Hindlimb muscle (tissue), 1 donor: Measurements from ENCODE around the gene ZFHX3. TPM values are rescaled to one million over a fixed set of nuclear protein-coding genes. Genes with fewer than 3 reads are reported as not detected.

Experiments used
- DNase-seq: peaks from one replicate; pipeline ENCODE4 v3.0.0-alpha.2; 2013
- polyA plus RNA-seq: library from polyadenylated mRNA; unstranded; fragments of 120-200 nt; gene quantifications from one replicate; pipeline ENCODE4 v1.2.1, GENCODE V29; 2013; ENCODE audit not compliant: insufficient read length

ZFHX3 gene
- polyA plus RNA-seq, 1 donor, result 8.8 TPM

DNA sequence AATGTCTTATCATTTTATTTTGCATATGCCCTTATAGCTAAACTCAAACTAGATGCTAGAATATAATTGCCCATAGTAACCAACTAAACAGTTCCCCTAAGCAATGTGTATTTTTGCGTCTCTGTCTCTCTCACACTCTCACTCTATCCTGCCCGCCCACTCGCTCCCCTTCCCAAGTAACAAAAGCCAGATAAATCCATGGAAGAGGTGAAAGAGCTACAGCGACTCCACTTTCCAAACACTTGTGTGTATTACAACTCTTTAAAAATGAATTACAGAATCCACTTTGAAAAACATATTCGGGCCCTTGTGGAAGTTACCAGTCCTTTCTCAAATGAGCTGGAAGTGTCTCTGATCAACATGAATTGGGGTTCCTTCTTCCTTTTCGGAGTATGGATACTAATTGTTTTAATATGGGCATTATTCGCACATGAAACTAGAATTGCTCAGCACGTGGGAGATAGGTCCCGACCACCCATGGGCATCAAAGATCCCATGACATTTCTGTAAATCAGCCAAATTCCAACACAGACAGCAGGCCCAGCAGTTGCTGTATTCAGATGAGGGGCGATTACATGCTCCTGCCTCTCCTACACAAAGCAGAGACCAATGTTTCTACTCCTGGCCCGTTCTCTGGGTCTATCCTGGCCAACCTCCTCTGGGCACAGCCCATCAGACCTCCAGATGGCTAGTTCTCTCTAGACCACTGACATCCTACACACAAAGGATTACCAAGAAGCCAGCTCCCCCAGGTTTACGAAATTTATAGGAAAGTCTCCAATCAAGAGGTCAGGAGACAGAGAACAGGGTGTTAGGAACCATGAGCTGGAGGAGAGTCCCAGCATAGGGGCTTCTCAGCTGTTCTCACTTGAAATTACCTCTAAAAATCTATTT, 121.5 kb downstream of the ZFHX3 start:
- no peak for DNase-seq

DNA sequence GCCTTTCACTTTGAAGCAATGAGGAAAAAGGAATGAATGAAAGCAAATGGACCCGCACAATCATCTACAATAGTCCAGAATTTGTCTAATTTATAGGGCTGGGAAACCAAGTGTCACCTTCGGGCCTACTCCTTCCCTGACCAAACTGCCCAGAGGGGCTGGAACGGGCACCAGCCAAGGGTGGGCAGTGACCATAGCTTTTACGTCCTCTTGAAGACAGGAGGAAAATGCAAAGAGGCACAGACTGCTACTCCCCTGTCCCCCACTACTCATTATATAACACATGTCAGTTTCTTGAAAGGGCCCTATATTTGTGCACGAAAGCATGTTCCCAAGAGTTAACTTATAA, 122.3 kb downstream of the ZFHX3 start:
- DNase-seq, result no peak

DNA sequence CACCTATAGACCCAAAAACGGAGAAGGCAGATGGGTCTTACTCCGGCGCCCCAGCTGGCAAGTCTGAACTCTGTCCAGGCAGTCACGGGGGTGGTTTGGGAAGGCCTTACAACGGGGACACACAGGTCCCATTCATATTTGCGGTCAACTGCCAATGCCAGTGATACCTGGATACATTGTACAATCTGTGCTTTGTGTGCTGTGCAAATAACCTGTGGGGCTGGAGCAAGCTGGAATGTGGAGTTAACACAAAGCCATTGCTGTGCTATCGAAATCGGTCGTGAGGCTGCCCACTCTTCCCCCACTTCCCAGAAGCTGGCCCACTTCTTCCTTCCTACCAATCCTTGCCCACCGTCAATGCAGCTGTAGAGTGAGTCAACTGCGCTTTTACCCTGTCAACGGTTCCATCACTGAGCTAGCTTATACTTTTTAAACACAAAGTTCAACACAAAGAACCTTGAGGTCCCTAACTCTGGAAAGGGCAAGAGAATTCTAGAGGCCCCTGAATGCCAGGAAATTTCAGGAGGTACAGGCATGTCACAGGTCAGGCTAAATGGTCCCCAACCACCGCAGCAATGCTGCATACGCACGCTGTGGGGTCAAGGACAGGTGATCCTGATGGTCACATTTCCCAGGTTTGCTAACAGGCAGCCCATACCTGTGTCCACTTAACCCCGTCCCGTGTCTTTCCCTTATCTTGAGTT, 122.8 kb downstream of the ZFHX3 start:
- no peak for DNase-seq

DNA sequence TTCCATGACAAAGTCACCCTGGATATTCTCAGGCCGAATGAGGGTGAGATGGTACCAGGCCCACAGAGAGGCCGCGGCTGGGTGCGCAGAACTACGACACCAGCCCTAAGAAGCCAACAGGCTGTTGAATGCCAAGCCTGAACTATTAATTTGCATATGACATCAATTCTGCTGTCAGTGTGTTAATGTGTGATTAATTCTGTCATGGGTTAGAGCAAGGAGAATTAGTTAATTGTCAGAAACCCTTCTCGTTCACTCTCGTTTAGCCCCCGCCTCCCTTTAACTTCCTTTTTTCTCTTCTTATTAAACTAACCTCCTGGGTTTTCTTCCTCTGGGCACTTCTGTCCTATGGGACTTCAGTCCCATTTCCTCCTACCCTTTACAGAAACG, 123.4 kb downstream of the ZFHX3 start:
- DNase-seq, result no peak

DNA sequence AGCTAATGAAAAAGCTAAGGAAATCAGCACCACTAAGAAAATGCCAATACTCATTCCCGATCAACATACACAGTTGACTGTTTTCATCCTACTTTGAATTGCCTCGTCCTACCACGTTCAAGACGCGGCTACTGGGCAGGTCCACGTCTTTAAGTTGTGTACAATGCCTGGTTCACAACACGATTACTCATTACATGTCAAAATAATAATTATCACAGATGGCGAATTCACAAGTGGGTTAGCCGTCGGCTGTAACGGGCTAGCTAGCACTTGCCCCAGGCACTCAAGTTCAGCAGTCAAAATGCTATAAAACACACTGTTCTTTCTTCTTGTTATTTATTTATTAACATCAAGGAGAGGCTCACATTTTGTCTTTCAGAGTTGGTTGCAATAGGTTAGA, 124.2 kb downstream of the ZFHX3 start:
- DNase-seq, result no peak

DNA sequence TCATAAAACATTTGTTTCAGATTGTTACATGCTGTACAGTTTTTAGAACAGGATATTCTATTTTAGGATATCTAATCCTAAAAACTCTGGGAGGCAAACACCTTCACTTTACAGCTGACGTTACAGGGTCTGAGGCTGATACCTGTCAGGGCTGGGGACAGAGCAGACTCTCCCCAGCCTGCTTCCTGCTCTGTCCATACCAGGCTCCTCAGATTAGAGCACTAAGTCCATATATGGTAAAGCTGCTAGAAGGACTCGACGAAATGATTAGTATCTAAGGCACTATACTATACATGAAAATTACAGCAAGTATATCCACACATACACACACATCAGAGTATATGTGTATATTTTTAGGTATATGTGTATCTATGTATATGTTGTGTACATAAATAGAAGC, 125.2 kb downstream of the ZFHX3 start:
- no peak for DNase-seq

DNA sequence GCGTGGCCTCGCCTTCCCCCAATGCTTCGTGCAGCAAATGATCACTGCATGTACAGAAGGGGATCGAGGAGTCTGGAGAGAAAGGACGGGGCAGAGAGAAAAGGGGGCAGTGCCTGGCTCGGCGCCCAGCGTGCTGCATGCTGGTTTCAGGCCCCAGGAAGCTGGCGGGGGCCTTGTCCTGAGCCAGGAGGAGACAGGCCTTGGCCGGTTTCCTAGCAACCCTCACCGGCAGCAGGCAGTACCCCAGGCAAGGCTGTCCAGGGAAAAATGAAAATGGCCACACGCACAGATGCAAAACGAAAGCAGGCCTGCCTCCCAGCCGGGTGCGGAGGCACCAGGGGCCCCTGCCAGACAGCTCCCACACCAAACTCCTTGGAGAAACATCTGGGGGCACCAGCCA, 126.3 kb downstream of the ZFHX3 start:
- DNase-seq, result no peak

DNA sequence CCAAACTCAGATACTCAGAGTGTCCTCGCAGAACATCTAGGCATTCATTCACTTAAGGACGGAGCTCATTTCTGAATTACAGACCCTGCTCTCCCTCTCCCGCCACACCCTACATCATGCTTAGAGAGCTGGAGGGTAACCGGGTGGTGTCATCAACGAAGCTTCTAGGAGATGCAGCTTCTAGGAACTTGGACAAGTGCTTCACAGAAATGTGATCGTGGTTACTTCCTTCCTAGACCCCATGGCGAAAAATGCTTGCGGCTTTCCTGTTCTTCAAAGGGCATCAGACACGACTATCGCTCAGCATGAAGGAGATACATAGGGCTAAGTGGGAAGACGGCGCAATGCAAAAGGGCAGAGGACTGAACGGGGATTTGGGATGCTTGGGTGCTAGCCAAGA, 126.8 kb downstream of the ZFHX3 start:
- no peak for DNase-seq

DNA sequence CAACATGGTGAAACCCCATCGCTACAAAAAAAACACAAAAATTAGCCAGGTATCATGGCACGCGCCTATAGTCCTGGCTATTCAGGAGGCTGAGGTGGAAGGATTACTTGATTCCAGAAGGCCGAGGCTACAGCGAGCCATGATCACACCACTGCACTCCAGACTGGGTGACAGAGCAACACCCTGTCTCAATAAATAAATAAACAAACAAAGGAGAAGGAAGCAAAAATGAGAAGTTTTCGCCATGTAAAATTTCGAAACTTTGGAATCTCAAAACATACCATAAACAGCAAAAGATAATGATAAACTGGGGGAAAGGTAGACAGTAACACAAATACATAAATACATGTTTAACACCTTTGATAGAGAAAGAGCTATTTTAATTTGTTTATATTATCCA, 130.9 kb downstream of the ZFHX3 start:
- DNase-seq, result no peak

DNA sequence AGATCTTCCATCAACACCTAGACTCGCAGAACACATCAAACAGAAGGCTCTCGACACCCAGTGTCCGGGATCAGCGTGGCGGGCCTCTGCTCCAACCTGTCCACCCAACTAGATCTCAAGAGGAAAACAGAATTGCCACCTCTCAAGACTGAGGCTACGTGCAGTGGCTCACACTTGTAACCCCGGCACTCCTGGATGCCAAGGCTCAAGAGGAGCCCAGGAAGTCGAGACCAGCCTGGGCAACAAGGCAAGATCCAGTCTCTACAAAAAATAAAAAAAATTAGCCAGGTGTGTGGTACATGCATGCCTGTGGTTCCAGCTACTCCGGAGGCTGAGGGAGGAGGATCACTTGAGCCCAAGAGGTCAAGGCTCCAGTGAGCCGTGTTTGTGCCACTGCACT, 132.6 kb downstream of the ZFHX3 start:
- no peak for DNase-seq

DNA sequence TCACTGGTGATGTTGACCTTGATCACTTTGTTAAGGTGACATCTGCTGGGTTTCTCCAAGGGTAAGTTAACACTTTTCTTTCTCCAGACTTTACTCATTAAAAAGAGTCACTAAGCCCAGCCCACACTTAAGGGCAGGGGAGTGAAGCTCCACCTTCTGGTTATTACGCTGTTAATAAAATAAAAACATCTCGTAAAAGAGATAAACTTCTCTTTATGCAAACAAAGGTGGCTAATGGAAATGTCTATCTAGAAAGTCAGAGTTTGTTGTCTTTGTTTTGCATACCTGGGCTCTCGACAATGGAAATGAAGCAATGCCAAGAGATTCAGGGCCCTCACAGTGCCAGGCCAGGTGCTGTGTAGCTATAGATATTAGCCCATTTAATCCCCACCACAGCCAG, 134.4 kb downstream of the ZFHX3 start:
- no peak for DNase-seq

DNA sequence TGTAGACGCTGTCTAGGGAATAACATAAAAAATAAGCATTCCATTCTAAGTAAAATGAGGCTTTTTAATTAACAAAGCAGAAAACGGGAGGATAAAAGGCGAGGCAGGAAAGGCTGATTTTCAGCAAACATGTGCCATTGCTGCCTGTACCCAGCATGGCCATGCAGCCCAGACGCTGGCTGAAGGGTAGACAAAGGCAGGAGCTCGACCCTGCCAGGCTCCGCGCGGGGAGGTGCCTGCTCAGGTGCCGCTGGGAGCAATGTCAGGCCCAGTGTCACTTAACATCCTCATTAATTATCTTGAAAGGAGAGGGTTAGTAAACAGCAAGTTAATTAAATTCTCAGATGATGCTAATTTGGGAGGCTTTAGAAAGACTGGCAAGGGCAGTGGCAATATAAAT, 136.0 kb downstream of the ZFHX3 start:
- DNase-seq, result no peak

DNA sequence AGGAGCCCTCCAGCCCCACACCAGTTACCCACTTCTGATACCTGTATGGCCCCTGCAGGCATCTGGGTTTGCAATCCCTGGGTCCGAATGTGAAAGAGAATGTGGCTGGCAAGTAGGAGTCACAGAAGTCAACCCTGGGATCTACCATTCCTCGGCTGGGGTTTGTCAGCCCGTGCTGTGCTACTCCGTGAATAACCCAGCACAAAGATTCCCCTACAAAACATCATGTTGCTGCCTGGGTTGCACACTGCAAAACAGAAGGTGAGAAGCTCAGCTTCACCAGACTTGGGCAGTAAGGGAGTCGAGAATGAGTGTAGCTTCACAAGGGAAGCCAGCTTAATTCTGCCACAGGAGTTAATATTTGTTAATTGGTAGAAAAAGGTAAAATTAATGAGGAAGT, 137.1 kb downstream of the ZFHX3 start:
- DNase-seq, result no peak

DNA sequence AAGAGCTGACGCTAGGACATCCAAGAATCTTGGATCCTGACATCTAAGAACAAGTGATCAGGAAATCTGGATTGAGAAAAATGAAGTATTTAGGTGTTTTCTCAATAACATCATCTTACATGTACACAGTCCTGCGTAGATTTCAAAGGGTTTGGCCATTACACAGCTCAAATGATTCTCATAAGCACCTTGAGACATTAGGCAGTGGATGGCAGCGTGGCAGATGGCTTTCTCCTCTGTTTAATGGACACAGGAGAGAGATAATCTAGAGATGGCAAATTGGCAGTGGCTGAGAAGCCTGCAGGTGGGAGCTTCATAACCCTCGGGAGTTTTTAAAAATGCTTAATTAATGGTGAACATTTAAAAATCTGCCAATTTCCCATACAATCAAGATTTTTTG, 137.5 kb downstream of the ZFHX3 start:
- DNase-seq, result no peak

DNA sequence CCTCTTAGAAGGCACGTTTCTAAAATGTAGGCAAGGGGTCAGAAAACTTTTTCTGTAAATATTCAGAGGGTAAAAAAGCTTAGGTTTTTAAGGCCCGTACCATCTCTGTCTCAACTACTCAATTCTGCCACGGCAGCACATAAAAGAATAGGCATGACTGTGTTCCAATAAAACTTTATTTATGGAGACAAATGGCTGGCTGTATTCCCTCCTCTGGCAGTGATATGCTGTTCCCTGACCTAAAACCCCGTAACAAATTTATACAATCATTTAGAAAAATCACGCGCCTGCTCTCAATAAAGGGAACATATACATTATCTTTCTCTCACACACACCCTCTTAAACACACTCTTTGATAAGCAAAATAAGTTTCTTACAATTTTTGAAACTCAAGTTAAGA, 138.7 kb downstream of the ZFHX3 start:
- DNase-seq, result no peak

DNA sequence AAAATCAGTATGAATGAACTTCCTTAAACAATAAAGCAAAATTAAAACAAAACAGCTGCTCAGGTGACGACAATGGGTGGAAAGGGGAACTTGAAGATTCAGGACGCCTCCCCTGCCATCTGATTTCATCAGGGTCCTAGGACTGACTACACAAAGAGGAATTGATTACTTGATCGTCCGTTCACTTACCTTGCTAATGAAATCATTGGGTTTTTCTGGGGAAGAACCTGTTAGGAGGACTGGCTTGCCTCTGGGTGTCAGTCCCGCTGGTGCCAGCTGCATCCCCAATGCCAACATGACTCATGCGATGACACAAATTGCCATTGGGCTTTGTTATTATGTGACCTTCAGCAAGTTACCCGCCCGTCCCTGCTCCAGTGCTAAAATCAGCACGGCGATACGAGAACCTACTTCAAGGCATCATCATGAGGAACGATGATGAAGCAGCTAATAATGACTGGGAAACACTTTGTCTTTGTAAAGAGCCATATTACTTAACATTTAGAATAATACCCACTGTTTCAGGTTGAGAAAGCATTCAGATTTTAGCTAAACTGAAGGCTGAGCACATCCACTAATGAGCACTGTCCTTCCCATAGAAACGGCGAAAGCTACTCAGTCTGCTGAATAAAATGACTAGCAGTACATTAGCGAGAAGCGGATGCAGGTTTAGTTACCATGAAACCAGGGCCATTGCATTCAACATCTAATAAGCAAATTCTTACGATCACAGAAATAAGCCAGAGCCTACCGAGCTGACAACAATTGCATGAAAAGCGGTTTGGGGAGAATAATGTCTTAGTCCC, 139.4 kb downstream of the ZFHX3 start:
- DNase-seq, result no peak

DNA sequence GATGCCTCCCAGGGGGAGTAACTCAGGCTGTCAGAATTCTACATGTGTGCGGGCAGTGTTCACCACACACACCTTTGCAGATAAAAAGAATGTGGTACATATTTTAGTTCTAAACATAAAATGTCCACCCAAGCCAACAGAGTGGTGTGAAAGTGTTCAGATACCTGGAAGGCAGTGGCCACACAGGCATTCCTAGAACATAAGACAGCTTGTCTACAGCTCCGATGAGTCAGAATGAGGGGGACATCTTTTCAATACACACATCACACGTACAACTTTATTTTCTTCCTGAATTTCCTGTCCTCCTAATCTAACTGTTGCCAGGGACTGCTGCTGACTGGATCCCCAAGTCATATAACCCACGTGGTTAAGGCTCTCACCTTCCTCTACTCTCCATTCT, 142.3 kb downstream of the ZFHX3 start:
- no peak for DNase-seq

DNA sequence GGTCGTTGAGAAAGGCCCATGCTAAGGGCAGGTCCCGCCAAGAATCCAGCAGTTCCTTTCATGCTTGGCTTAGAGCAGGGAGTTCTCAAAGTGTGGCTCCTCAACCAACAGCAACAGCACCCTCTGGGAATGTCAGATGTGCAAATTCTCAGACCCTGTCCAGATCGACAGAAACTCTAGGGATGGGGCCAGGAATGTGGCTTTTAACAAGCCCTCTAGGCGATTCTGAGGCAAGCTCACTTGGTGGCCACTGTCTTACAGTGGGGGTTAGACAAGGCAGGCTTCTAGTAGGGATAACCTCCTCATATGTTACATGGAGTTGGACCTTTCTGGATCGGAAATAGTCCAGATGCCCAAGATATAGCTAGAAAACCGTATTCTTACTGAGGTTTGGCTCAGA, 144.8 kb downstream of the ZFHX3 start:
- no peak for DNase-seq

DNA sequence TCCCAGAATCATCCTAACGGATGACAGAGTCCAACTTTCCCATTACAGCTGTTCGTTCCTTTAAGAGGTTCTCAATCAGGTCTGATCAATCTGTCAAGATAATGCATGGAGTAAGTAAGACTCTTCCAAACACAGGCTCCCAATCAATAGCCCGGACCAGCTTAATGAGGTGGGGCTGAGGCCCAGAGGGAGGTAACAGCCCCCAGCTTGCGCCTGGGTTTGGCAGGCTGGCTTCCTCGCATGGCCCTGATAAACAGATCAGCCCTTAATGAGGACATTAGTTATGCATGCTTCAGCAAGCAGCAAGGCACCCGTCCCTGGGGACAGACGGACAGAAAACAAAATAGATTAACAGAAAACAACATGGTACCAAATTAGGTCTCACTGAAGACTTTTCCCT, 145.7 kb downstream of the ZFHX3 start:
- DNase-seq, result no peak

DNA sequence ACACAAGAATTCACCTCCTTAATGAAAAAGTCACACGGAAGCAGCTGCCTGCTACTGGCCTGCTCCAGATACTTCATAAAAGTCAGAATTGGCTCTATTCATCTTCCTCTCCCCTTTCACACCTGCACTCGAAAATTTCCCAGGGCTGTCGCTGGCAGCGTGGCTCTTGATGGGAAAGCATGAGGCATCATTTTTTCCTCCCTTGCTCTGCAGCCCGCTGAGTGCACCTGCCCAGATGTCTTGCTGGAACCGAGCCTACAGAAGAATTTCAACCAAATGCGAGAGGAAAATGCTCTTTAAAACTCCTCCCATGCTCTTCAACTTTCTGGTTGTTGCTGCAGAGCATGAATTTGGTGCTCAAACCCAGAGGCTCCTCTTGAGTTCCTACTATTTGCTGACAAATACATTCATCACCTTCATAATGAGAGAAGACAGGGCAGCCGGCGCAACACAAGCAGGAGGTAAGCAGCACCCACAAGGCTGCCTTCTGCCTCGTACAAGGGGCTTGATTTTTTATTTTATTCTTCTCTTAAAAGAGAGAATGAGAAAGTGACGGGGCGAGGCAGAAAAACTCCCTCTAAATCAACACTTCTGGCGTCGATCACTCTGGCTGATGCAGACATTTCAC, 146.8 kb downstream of the ZFHX3 start:
- DNase-seq, result no peak

DNA sequence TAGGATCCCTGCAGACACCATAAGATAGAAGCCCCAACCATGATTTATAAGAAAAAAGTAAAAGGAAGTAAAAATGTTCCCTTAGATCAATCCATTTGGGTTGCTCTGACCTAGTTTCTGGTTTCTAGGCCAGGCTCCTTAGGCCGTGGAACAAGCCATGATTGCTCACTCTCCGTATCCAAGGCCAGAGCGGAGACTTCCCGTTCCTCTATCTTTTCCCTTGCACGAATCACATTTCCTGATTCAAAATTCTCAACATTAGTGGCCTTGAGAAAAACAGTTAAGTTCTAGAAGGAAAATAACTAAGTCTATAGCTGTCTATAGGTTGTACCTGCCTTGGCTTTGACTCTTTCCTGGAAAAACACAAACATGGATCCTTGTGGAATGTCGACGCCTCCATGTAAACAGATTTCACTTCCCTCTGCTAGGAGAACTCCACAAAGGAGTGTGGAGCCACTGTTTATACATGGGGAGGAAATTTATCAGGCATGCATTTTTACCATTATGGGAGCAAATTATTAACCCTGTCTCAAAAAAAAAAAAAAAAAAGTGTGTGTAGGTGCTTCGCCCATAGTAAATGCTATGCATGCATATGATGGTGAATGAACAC, 149.6 kb downstream of the ZFHX3 start:
- no peak for DNase-seq

DNA sequence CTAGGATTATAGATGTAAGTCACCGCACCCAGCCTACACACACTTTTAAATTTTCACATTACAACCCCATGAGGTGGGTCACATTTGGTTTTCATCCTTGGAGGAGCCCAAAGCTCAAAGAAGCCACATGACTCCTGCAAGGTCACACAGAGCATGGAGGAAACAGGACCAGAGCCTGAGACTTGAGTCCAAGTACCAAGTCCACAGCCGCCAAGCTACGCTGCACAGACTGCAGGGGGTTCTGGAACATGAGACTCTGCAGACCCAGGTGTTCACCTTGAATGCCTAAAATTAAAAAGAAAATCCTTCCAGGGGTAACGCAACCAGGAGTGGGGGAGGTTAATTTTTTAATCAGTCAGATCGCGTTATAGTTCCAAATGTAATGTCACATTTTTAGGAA, 150.2 kb downstream of the ZFHX3 start:
- DNase-seq, result no peak
